Fibroblast of skin of left quadriceps (primary cell): ENCODE measurements around the gene LIMK2.
"Not testable (repeated sequence)": the region's sequence is repeated elsewhere in the genome, so short reads cannot be mapped to it uniquely, and the experiment has no call there.

ENCODE experiments used
- DNase-seq, 2 experiments: peaks; one replicate each; pipeline ENCODE4 v3.0.0-alpha.2; 2013; ENCODE audit warnings: low read depth in 2 of 2

Gene LIMK2

GRCh38 chr22:31211482-31211861, 626 bp upstream of the LIMK2 start:
- DNase-seq = no peak

- no peak for DNase-seq
These were observed 908 bp downstream of the LIMK2 start for GRCh38 chr22:31212783-31213629.

- DNase-seq = no peak
These were observed 3.0 kb downstream of the LIMK2 start for GRCh38 chr22:31215018-31215535.

- DNase-seq = no peak
These were observed 6.6 kb downstream of the LIMK2 start for GRCh38 chr22:31218565-31219262.

- no peak for DNase-seq
These were observed 9.0 kb downstream of the LIMK2 start for GRCh38 chr22:31221084-31221483.

GRCh38 chr22:31222736-31223135, 10.6 kb downstream of the LIMK2 start:
- no peak for DNase-seq

- no peak for DNase-seq
These were observed 11.7 kb downstream of the LIMK2 start for GRCh38 chr22:31223786-31224191.

- not testable (repeated sequence) for DNase-seq
These were observed 12.6 kb downstream of the LIMK2 start for GRCh38 chr22:31224691-31225090.

- DNase-seq = no peak
These were observed 15.1 kb downstream of the LIMK2 start for GRCh38 chr22:31227186-31227585.

- DNase-seq = no peak
These were observed 17.4 kb downstream of the LIMK2 start for GRCh38 chr22:31229402-31230079.

GRCh38 chr22:31230155-31230870, 18.2 kb downstream of the LIMK2 start:
- DNase-seq = no peak

- DNase-seq = no peak
These were observed 18.9 kb downstream of the LIMK2 start for GRCh38 chr22:31230871-31231621.

- DNase-seq = no peak
These were observed 20.9 kb downstream of the LIMK2 start for GRCh38 chr22:31233001-31233400.

GRCh38 chr22:31235081-31235480, 23.0 kb downstream of the LIMK2 start:
- no peak for DNase-seq

- DNase-seq = not testable (repeated sequence)
These were observed 23.9 kb downstream of the LIMK2 start for GRCh38 chr22:31236044-31236443.

- no peak for DNase-seq
These were observed 26.0 kb downstream of the LIMK2 start for GRCh38 chr22:31238057-31238456.

- DNase-seq = no peak
These were observed 27.8 kb downstream of the LIMK2 start for GRCh38 chr22:31239771-31240370.

- no peak for DNase-seq
These were observed 29.1 kb downstream of the LIMK2 start for GRCh38 chr22:31241200-31241599.

- peak; percentile 13 to 20 for DNase-seq
These were observed 29.8 kb downstream of the LIMK2 start for GRCh38 chr22:31241936-31242335.

GRCh38 chr22:31243339-31244045, 31.4 kb downstream of the LIMK2 start:
- DNase-seq = no peak
